Measurements from ENCODE around the gene MAD1L1. TPM values are rescaled to one million over a fixed set of nuclear protein-coding genes. Genes with fewer than 3 reads are reported as not detected.

Gene MAD1L1
- total RNA-seq, 3 donors from 2014 or later, result 25.3 to 31.2 (median 26.2) TPM

GRCh38 chr7:2044883-2045471, 187.8 kb downstream of the MAD1L1 start:
- intact Hi-C loops (cut with DNase I, micrococcal nuclease), result no loop called here
- Histone ChIP-seq H3K9me3 (no peaks in the 10 kb centered on the region), H3K36me3 (ENCODE audit: low read depth) (no peaks in the 10 kb centered on the region), H3K4me1 (ENCODE audit: low read depth) (peaks cover 6% of the 10 kb centered on the region), H3K4me3 (no peak overlapping the region)
- ATAC-seq (no peak), DNase-seq (peak in 2 of 3 donors; percentile 12 to 27)
- no peak for TF ChIP-seq CTCF (IDR thresholded peaks at IDR 0.05)

DNA sequence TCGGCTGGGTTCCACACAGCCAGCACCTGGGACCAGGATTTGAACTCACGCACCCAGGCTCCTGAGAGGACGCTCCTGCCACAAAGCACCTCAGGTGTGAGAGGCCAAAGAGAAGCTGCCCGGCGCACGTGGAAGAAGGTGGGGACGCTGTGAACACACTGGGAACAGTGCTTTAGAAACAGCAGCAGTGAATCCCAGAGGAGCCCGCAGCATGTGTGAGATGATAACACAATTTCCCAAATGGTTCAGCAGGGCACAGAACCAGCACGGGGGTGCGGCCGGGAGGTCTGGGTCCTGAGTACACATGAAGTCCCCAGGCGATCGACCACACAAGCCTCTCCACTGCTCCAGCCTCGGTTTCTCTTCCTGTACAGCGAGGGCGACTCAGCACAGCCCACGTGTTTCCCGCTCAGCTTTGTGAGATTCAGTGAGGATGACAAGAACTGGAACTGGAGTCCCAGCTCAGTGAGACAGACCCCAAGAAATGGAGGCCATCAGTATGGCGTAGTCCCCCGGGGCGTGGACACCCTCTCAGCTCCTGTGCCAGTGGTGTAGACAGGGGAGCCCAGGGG, 188.3 kb downstream of the MAD1L1 start:
- no peaks in the 10 kb centered on the region for H3K9me3 ChIP-seq
- H3K4me3 ChIP-seq, result no peak overlapping the region
- intact Hi-C loops (cut with DNase I, micrococcal nuclease), result no loop called here
- H3K4me1 ChIP-seq (ENCODE audit: low read depth), result peaks cover 6% of the 10 kb centered on the region
- no peak for TF ChIP-seq CTCF (IDR thresholded peaks at IDR 0.05)
- no peak for ATAC-seq
- no peaks in the 10 kb centered on the region for H3K36me3 ChIP-seq (ENCODE audit: low read depth)
- DNase-seq, result peak in 2 of 3 donors; percentile 5 to 25

GRCh38 chr7:2043316-2044039, 189.3 kb downstream of the MAD1L1 start:
- Histone ChIP-seq H3K4me1 (ENCODE audit: low read depth) (peaks cover 6% of the 10 kb centered on the region), H3K9me3 (no peaks in the 10 kb centered on the region), H3K4me3 (no peak overlapping the region), H3K36me3 (ENCODE audit: low read depth) (no peaks in the 10 kb centered on the region)
- DNase-seq (peak in 2 of 3 donors; percentile 9 to 27), ATAC-seq (no peak)
- no peak for TF ChIP-seq CTCF (IDR thresholded peaks at IDR 0.05)
- intact Hi-C loops (cut with DNase I, micrococcal nuclease), result no loop called here

- H3K36me3 ChIP-seq (ENCODE audit: low read depth), result no peaks in the 10 kb centered on the region
- DNase-seq, result peak in 1 of 3 donors; percentile 15
- intact Hi-C loops (cut with DNase I, micrococcal nuclease), result no loop called here
- TF ChIP-seq CTCF (IDR thresholded peaks at IDR 0.05), result no peak
- no peak overlapping the region for H3K4me3 ChIP-seq
- ATAC-seq, result no peak
- no peaks in the 10 kb centered on the region for H3K9me3 ChIP-seq
- H3K4me1 ChIP-seq (ENCODE audit: low read depth), result peaks cover 6% of the 10 kb centered on the region
Measured at GRCh38 chr7:2042650-2043049, 190.1 kb downstream of the MAD1L1 start.

- ATAC-seq (no peak), DNase-seq (peak in 2 of 3 donors; percentile 6 to 25)
- Histone ChIP-seq H3K4me1 (ENCODE audit: low read depth) (no peaks in the 10 kb centered on the region), H3K9me3 (no peaks in the 10 kb centered on the region), H3K4me3 (no peak overlapping the region), H3K36me3 (ENCODE audit: low read depth) (no peaks in the 10 kb centered on the region)
- TF ChIP-seq CTCF (IDR thresholded peaks at IDR 0.05), result no peak
- intact Hi-C loops (cut with DNase I, micrococcal nuclease), result no loop called here
Measured at GRCh38 chr7:2041496-2042367, 191.0 kb downstream of the MAD1L1 start.
